ENCODE data around the gene ITGAE. TPM values are rescaled to one million over a fixed set of nuclear protein-coding genes. Genes with fewer than 3 reads are reported as not detected.
"Not testable (repeated sequence)": the region's sequence is repeated elsewhere in the genome, so short reads cannot be mapped to it uniquely, and the experiment has no call there.

The ITGAE gene
- total RNA-seq, 1 donor from 2014 or later: 24.5 TPM

GRCh38 chr17:3715296-3715695, 85.7 kb downstream of the ITGAE start:
- no peaks in the 10 kb centered on the region for H3K4me1 Mint-ChIP-seq (ENCODE audit: unreplicated experiment)
- H3K4me3 Mint-ChIP-seq (ENCODE audit: unreplicated experiment): no peak overlapping the region
- H3K27ac Mint-ChIP-seq (ENCODE audit: unreplicated experiment): no peak overlapping the region
- no peaks in the 10 kb centered on the region for H3K27me3 Mint-ChIP-seq (ENCODE audit: unreplicated experiment)
- TF ChIP-seq, protein P1, sequence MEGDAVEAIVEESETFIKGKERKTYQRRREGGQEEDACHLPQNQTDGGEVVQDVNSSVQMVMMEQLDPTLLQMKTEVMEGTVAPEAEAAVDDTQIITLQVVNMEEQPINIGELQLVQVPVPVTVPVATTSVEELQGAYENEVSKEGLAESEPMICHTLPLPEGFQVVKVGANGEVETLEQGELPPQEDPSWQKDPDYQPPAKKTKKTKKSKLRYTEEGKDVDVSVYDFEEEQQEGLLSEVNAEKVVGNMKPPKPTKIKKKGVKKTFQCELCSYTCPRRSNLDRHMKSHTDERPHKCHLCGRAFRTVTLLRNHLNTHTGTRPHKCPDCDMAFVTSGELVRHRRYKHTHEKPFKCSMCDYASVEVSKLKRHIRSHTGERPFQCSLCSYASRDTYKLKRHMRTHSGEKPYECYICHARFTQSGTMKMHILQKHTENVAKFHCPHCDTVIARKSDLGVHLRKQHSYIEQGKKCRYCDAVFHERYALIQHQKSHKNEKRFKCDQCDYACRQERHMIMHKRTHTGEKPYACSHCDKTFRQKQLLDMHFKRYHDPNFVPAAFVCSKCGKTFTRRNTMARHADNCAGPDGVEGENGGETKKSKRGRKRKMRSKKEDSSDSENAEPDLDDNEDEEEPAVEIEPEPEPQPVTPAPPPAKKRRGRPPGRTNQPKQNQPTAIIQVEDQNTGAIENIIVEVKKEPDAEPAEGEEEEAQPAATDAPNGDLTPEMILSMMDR (IDR thresholded peaks at IDR 0.05): no peak
- H3K9me3 Mint-ChIP-seq (ENCODE audit: unreplicated experiment): no peaks in the 10 kb centered on the region
- no peak for DNase-seq (ENCODE audit: extremely low spot score, unreplicated experiment)
- peaks cover 33% of the 10 kb centered on the region for H3K36me3 Mint-ChIP-seq (ENCODE audit: unreplicated experiment)

DNA sequence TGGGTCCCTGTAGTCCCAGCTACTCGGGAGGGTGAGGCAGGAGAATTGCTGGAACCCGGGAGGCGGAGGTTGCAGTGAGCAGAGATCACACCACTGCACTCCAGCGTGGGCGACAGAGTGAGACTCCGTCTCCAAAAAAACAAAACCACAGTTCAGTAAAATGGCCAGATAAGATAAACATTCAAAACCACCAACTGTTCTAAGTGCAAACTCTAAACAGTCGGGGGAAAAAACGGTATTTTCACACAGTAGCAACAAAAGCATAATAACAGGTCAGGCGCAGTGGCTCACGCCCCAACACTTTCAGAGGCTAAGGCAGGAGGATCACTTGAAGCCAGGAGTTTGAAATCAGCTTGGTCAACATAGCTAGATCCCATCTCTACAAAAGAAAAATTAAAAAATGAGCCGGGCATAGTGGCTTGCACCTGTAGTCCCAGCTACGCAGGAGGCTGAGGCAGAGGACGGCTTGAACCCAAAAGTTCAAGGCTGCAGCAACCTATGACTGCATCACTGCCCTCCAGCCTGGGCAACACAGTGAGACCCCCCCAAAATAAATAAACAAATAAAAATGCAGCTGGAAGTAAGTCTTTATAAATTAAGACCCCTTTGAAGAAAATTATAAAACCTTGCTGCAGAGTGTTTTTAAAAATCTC, 88.1 kb downstream of the ITGAE start:
- Mint-ChIP-seq H3K4me1 (ENCODE audit: unreplicated experiment) (no peaks in the 10 kb centered on the region), H3K27me3 (ENCODE audit: unreplicated experiment) (no peaks in the 10 kb centered on the region), H3K36me3 (ENCODE audit: unreplicated experiment) (peaks cover 33% of the 10 kb centered on the region), H3K27ac (ENCODE audit: unreplicated experiment) (no peak overlapping the region), H3K9me3 (ENCODE audit: unreplicated experiment) (no peaks in the 10 kb centered on the region), H3K4me3 (ENCODE audit: unreplicated experiment) (no peak overlapping the region)
- no peak for DNase-seq (ENCODE audit: extremely low spot score, unreplicated experiment)
- TF ChIP-seq, protein P1 (IDR thresholded peaks at IDR 0.05): no peak

DNA sequence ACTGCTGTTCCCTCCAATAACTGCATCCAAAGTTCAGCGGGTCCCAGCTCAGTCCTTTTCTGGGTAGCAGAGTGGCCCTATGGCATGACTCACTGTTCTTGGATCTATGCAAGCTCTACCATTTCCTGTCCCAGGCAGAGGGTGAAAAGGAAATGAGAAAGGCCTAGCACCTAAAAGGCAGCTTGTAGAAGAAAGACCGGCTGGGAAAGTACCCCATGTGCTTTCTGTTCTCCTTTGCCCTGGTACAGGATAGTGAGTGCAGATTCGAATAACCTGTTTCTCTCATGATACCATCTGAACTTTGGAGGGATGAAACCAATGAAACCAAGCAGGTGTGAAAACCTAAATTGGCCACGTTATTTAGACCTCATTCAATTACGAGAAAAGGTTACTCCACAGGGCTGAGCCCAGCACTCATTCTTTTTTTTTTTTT, 90.0 kb downstream of the ITGAE start:
- H3K4me3 Mint-ChIP-seq (ENCODE audit: unreplicated experiment): no peak overlapping the region
- peaks cover 22% of the 10 kb centered on the region for H3K36me3 Mint-ChIP-seq (ENCODE audit: unreplicated experiment)
- no peak overlapping the region for H3K27ac Mint-ChIP-seq (ENCODE audit: unreplicated experiment)
- TF ChIP-seq, protein P1 (IDR thresholded peaks at IDR 0.05): no peak
- DNase-seq (ENCODE audit: extremely low spot score, unreplicated experiment): no peak
- H3K4me1 Mint-ChIP-seq (ENCODE audit: unreplicated experiment): no peaks in the 10 kb centered on the region
- H3K9me3 Mint-ChIP-seq (ENCODE audit: unreplicated experiment): no peaks in the 10 kb centered on the region
- H3K27me3 Mint-ChIP-seq (ENCODE audit: unreplicated experiment): no peaks in the 10 kb centered on the region

GRCh38 chr17:3708366-3708765, 92.6 kb downstream of the ITGAE start:
- no peak for DNase-seq (ENCODE audit: extremely low spot score, unreplicated experiment)
- Mint-ChIP-seq H3K27me3 (ENCODE audit: unreplicated experiment) (no peaks in the 10 kb centered on the region), H3K4me3 (ENCODE audit: unreplicated experiment) (no peak overlapping the region), H3K4me1 (ENCODE audit: unreplicated experiment) (no peaks in the 10 kb centered on the region), H3K9me3 (ENCODE audit: unreplicated experiment) (no peaks in the 10 kb centered on the region), H3K36me3 (ENCODE audit: unreplicated experiment) (peaks cover 13% of the 10 kb centered on the region), H3K27ac (ENCODE audit: unreplicated experiment) (no peak overlapping the region)
- TF ChIP-seq, protein P1 (IDR thresholded peaks at IDR 0.05): no peak

- H3K4me1 Mint-ChIP-seq (ENCODE audit: unreplicated experiment); H3K4me3 Mint-ChIP-seq (ENCODE audit: unreplicated experiment); DNase-seq (ENCODE audit: extremely low spot score, unreplicated experiment); H3K36me3 Mint-ChIP-seq (ENCODE audit: unreplicated experiment); H3K27me3 Mint-ChIP-seq (ENCODE audit: unreplicated experiment); H3K27ac Mint-ChIP-seq (ENCODE audit: unreplicated experiment); H3K9me3 Mint-ChIP-seq (ENCODE audit: unreplicated experiment): not testable (repeated sequence)
These were observed 95.3 kb downstream of the ITGAE start for GRCh38 chr17:3705718-3705984.

Measured in osteocyte (in vitro differentiated cells).